GM03348 (cell line): ENCODE data around the gene PTRH1.

Experiments used
- DNase-seq: peaks from one replicate; pipeline ENCODE4 v3.0.0; 2012; ENCODE audit warnings: low spot score

Gene PTRH1

GRCh38 chr9:127741831-127742434 is 26.5 kb upstream of the PTRH1 start:
- DNase-seq: peak; percentile 54

- no peak for DNase-seq
Observed at GRCh38 chr9:127739614-127740330, 24.3 kb upstream of the PTRH1 start.

GRCh38 chr9:127738666-127739065 is 23.2 kb upstream of the PTRH1 start:
- no peak for DNase-seq

DNA sequence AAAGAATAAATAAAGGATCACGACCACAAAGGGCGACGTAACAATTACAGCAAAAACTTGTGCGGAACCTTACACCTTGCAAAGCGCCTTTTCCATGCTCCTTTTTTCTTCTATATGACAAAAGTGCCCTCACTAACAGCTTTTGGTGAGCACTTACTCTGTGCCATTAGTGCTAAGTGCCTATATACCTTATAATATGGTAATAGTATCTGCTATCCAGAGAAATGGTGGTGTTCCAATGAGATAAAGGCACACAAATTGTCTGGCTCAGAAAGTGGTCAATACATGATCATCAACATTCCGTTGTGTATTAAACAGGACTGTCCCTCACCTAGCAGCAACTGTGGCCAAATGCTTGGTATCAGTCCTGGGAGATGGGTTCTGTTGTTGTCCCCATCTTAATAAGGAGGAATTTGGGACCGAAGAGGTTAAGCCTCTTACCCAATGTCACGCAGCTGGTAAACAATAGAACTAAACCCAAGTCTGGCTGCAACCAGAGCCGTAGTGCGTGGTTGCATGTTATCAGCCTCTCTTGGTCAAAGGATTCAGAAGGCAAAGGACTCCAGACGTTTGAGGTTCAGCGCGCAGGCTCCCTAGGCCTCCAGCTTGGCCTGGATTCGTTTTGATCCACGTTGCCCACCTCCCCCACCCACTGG is 20.2 kb upstream of the PTRH1 start:
- DNase-seq: no peak

DNA sequence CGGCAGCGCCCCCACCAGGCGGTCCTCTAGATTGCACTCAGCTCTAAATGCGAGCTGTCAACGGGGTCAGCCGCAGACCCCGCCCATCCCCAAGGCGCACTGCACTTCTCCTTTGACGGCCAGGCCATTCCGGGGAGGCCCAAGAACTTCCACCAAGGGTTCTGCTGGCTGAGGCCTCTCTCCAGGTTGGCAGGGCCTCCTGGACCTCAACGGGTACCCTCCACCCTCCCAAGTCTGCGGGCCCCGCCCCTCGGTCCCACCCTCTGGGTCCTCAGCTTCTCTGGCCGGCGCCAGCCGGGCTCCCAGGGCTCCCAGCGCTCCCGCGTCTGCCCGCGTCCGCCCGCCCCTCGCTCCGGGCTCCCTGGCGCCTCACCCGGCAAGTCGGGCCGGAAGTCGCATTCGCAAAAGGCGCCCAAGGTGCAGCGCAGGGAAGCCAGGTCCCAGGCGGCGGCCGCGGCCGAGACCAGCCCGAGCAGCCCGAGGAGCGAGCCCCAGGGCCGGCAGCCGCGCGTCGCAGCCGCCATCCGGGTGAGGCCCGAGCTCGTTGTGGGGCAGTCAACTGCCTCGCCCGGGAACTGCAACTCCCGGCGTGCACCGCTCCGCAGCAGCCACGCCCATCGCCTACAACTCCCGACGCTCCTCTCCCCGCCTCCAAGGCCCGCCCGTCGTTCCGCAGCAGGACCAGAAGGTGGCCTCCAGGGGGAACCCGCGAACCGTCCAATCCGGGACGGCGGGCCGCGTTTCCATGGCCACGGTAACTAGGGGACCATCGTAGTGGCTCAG is 19.5 kb upstream of the PTRH1 start, which contains the start of gene TOR2A:
TSS of gene TOR2A (minus strand) at position 548 of the 783 bp plus-strand sequence. CDS start at position 524, 24 bp downstream.
- peak; percentile 99 for DNase-seq

- no peak for DNase-seq
Observed at GRCh38 chr9:127734247-127734746, 18.8 kb upstream of the PTRH1 start.

GRCh38 chr9:127733614-127734013 is 18.2 kb upstream of the PTRH1 start:
- DNase-seq: no peak

DNA sequence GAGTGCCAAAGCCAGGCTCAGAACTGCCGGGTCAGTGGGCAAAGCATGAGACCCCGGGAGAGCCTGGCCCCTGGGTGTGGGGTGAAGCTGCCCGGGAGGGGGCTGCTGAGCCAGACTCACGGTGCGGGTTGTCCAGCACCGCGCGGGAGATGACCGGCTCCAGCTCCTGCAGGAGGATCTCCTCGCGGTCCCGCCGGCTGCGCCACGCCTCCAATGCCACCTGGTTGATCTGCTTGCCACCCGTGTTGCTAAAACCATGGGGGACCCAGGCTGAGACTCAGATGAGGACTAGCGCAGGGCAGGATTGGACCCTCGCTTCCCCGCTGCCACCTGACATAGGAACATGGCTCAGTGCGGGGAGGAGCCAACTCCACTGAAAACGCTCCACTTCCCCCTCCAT is 17.0 kb upstream of the PTRH1 start:
- no peak for DNase-seq

DNA sequence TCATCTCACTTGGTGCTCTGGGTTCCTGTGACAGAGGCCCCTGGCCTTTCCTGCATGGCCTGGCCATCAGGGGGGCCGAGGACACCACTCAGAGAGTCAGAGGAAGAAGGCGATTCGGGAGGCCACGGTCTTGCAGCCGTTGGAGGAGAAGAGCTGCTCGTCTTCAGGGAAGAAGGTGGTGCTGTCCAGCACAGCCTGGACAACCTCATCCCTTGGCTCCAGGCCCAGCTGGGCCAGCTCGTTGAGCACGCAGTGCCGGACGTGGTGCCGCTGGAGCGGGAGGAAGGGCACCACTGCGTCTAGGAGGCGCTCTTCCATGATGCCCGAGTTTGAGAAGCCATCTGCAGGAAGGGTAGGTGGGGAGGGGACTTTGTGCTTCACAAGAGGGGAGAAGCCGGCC is 16.5 kb upstream of the PTRH1 start:
- no peak for DNase-seq

GRCh38 chr9:127730799-127731410 is 15.4 kb upstream of the PTRH1 start:
- no peak for DNase-seq

GRCh38 chr9:127730262-127730661 is 14.8 kb upstream of the PTRH1 start:
- DNase-seq: no peak

DNA sequence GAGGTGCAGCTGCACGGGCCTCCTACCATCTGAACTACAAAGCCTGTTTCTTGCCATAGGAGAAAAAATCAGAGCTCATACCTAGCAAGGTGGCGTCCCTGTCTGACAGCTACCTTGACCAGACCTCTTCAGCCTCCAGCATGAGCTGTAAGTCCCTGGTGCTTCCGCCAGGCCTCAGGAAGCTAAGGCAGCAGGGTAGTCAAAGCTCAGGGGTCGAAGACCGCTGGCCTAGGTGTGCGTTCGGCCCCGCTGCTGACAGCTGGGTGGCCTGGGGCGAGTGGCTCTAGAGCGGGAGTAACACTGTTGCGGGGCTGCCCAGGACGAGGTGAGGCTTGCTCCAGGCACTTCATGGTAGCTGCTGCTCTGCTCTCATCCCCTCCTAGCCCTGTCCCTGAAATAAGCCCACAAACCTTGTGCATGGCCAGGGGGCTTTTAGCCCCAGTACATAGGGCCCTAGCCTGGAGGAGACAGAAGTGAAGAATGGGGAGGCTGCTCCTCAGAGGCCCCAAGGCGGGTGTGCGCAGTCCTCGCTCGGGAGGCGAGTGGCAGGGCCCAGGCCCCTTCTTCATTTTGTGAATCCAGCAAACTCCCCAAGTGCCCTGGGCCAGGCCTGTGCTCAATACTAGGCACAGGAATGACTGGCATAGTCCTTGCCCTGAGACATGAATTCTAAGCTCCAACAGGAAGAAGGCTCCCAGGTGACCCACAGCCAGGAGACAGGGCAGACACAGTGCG is 14.2 kb upstream of the PTRH1 start:
- DNase-seq: no peak

DNA sequence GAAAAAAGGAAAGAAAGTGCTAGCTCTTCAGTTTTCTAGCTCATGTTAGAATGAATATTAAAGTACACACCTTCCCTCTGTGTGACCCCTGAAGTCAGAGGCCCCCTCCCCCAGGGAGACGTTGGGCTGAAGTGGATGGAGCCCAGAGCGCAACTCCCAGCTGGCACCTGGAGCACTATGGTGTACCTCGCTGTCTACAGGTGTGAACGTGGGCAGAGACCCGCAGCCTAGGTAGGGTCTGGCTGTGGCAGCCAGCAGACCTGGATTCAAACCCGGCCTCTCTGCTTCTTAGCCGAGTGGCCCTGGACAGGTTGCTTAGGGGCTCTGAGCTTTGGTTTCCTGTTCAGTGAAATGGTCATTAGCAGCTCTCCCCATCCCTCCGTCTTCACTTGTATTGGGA is 13.3 kb upstream of the PTRH1 start:
- DNase-seq: no peak

- DNase-seq: no peak
Observed at GRCh38 chr9:127726871-127727270, 11.4 kb upstream of the PTRH1 start.

DNA sequence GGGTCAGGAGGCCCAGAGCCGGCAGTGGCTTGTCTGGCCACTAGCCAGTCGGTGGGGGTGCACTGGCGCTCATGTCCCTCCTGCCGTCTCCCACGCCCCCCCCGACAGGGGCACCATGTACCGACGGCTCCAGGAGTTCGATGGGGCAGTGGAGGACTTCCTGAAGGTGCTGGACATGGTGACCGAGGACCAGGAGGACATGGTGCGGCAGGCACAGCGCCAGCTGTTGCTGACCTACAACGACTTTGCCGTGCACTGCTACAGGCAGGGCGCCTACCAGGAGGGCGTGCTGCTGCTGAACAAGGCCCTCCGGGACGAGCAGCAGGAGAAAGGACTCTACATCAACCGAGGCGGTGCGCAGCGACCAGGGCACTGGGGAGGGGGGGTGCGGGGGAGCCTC is 8.5 kb upstream of the PTRH1 start:
- DNase-seq: no peak

- DNase-seq: peak; percentile 87
Observed at GRCh38 chr9:127723444-127723843, 8.0 kb upstream of the PTRH1 start.

DNA sequence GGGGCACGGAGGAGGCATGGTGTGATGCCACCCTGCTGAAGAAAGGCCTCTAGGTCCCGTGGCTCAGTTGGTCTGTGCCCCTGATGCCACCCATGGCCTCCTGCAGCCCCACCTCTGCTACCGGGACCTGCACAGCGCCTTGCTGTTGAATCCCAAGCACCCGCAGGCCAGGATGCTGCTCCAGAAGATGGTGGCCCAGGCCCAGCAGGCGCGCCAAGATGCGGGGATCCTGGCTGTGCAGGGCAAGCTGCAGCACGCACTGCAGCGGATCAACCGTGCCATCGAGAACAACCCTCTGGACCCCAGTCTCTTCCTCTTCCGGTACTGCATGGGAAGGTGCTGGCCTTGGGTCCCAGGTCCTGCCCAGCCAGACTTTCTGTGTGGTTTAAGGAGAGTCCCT is 7.5 kb upstream of the PTRH1 start:
- no peak for DNase-seq

- DNase-seq: no peak
Observed at GRCh38 chr9:127722055-127722745, 6.7 kb upstream of the PTRH1 start.

DNA sequence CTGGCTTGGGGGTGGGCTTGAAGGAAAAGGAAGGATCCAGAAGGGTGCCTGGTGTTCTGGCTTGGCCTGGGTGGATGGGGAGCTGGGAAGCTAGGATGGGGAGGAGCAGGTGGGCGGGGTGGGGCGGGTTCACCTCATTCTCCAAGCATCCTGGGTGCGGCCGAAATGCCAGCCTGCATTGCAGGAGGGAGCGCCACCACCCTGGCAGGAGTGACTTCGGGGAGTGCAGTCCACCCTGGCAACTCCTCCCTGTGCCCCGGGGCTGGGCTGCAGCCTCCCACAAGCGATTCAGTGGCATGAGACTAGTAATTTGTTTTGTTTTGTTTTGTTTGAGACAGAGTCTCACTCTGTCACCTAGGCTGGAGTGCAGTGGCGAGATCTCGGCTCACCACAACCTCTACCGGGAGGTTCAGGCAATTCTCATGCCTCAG is 5.9 kb upstream of the PTRH1 start:
- no peak for DNase-seq

GRCh38 chr9:127720865-127721227 is 5.4 kb upstream of the PTRH1 start:
- DNase-seq: no peak
